NCI-H460 (cell line): ENCODE results near the gene SYTL2. TPM values are rescaled to one million over a fixed set of nuclear protein-coding genes. Genes with fewer than 3 reads are reported as not detected.

Experiments used
- DNase-seq: peaks from one replicate; pipeline ENCODE4 v3.0.0-alpha.2; 2016; ENCODE audit warnings: low read depth; ENCODE audit errors: extremely low read depth
- total RNA-seq: library from RNA; depleted of rRNA; stranded (reverse); fragments of >200 nt; shearing (Covaris generic); gene quantifications from 2 replicates; pipeline ENCODE4 v1.2.3, GENCODE V29; 2014

The SYTL2 gene
- total RNA-seq, 1 experiment from 2014 or later = 39.2 TPM

- no peak for DNase-seq
Measured at GRCh38 chr11:85767246-85767945, 43.5 kb downstream of the SYTL2 start.

DNA sequence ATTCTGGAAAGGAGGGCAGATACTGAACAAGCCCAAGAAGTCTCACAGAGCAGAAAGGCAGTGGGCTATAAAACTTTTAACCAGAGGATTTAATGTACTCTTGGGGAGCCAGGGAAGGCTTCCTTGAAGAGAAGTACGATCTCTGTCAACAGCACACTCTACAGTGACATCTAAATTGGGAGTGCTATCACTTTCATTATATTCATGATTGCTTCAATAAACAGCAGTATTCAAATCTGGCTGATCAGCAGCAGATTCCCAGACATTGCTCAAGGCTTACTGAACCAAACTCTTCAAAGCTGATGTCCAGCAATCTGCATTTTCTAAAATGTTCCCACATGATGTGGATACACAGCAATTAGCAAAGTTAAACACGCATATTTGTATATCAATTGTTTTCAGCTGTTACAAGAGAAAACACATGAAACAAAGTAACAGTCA, 44.2 kb downstream of the SYTL2 start:
- DNase-seq = no peak

- no peak for DNase-seq
Measured at GRCh38 chr11:85764796-85765195, 46.1 kb downstream of the SYTL2 start.

DNA sequence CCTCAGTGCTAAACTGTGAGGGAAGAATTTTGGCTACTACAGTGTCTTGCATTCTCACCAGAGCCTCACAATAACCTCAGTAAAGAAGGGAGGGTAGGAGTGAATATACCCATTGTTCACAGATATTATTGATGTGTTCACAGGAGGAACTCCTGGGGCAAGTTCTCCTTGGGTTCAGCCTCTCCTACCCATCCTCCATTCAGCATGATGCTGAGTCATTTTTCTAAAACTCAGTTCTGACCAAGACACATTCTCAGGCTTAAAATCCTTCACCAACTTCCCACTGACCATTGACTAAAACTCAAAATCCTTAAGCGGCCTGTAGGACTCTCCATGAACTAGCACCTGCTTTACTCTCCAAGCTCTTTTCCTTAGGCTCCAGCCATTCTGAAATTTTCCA, 48.7 kb downstream of the SYTL2 start:
- DNase-seq = no peak

GRCh38 chr11:85759915-85760314, 51.0 kb downstream of the SYTL2 start:
- DNase-seq = no peak

DNA sequence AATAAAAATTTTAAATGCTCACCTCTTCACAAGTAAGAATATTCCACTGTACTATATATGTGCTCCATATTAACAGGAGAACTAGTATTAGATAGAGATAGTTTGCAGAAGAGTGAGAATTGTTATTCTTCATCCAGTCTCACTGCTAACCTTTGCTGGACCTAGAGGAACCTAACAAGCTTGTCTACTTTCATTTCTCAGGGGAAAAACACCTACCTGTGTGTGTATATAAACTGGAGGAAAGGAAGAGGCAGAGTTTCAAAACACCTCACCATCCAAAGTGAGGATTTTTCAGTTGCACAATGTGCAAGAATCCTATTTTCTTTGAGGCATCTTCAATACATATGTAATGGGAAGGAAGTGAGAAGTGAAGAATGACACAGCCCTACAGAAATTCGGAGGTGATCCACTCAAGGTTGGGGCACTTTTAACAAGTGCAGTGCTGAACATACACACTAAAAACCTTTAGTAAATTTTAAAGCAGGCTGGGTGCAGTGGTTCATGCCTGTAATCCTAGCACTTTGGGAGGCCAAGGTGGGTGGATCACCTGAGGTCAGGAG, 52.4 kb downstream of the SYTL2 start:
- DNase-seq = no peak

DNA sequence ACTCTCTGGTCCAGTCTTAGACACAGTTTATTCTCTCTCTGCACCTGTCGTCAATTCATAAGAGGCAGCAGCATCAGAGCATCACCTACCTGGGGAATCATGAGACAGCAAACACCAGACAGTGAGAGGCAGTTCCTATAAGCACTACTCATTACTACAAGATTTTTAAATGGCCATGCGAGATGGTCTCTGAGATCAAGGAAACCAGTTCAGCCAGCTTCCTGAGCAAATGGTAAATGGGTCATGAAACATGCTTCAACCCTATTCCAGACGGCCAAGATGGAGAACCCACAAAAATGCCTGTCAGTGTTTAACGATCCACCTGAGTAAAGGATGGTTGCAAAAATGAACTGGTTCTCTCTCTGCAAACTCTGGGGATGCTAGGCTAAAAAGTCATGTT, 52.9 kb downstream of the SYTL2 start:
- no peak for DNase-seq

DNA sequence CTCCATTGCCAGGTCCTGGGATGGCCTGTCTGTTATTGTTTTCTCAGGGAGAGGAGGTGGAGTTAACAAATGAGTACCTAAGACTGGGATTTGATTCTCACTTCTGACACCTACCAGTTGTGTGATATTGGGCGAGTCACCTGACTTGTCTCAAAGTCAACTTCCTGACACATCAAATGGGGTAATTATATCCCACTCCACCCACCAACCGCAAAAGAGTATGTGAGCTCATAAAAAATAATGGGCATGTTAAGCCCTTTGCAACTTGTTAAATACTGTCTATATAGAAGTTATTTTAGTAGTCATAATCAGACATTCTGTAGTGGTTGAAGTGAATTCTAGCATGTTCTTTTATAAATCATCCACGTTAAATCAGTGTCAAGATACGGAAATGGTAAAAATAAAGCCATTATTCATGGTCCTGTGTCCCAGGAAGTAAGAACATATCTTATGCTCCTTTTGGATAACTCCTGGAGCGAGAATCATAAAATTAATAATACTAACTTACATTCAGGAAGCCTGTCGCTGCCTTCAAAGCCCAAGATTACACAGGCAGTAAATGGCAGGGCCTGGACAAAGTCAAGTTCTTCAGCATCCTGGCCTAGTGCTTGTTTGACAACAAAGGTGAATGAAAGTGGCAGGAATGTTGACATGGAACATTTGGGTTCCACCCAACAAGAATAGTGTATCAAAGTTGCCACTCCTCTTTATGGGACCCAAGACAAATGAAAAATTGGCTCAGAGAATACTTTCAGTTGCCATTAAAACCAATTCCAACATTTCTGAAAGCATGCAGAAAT, 54.3 kb downstream of the SYTL2 start:
- DNase-seq = no peak

DNA sequence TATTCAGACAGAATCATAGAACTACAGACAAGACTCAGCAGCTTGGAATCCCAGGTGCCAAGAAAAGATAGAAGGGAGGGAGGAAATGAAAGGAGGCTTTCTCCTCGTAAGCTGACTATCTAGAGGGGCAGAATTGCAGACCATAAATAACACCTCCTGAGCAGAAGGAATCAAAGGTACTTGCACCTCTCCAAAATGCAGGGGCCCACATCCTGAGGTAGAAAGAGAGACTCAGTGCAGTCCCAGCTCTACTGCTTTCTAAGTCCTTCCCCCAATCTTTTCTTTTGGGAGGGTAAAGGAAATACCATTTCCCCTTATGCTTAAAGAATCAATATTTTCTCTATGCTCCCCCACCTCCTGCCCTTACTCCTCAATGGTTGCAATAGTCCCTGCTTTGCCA, 55.2 kb downstream of the SYTL2 start:
- DNase-seq = no peak

DNA sequence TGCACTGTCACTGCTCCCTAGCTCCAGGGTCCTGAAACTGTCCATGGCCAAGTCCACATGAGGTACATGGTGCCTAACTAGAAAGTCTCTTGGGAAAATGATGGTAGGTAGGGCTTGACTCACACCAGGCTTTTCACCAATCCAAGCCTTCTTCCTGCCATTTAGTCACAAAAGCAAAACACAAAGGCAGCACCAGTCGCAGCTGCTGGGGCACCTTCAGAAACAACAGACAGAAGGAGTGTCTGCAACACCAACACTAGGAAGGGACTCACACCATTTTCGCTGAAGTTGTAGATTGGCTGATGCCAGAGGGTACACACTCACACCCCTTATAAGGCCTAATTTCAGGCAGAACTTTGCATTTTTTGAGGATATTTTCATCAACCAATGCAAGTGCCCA, 55.7 kb downstream of the SYTL2 start:
- no peak for DNase-seq

DNA sequence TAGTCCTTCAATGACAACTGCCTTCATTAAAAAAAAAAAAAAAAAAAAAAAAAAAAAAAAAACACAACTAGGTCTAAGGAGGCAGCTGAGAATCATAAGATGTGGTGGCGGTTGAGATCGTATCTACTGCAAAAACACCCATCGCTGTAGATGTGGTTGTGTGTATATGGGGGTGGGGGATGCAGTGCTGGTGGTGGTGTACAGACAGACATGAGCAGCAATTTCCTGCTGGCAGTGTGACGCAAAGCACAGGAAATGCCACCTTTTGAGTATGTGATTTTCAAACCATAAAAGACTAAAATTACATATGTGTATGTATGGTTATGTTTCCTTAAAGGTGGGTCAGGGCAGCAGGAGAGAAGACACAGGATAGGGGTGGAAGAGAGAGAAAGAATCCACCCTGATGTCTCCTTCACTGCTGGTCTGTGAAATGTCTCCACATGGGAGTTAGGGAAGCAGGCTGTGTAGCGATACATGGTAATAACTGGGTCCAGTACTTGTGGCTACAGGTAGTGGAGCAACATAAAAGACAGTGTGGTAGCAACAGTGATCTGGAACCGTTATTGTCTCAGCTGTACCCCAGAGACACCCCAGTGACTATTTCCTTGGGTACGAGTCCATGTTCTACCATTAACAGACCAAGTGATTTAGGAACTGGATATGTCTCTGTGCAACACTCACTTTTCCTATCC, 57.9 kb downstream of the SYTL2 start:
- DNase-seq = no peak

DNA sequence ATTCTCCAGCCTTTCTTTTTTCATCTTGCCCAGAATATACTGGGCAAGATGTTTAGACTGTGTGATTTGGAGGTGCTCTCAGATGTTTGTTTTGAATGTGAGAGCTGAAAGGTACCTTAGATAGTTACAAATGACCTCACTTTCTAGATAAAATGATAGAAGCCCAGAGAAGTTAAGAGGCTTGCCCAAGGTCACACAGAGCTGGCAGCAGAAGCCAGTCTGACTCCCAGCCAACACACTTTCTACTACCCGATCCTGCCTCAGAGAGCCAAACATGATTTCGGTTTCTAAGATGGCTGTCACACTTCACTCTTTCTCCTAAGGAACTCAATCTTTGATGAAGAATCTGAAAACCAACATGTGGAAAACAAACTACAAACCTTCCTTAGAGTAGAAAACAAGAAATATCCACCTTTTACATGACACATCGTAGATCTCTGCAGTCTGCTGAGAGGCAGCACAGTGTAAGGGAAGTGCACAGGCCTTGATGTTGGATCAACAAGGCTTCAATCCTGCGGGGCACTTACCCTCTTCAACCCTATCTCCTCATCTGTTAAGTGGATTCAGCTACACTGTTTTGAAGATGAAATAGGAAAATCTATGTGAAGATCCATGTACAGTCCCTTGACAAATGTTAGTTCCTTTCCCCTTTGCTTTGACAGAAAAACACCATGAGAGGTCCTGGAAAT, 58.6 kb downstream of the SYTL2 start:
- no peak for DNase-seq

DNA sequence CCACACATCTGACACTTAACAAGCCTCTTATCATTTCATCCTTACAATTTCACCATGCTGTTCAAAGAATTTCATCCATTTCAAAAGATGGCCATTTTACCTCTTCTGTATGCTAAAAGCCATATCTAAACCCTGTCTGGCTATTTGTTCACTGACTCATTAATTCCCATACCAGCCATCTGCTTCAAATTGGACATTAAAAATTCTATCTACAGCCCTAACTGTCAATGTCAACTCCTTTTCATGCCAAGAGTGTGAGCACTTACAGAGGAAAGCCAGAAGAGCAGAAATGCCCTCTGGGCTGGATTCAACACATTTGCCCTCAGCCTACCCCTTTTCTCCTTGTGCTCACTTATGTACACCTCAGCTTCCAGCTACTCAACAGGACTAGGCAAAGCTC, 59.2 kb downstream of the SYTL2 start:
- DNase-seq = no peak

- DNase-seq = no peak
Measured at GRCh38 chr11:85750646-85751045, 60.3 kb downstream of the SYTL2 start.

- no peak for DNase-seq
Measured at GRCh38 chr11:85749884-85750283, 61.1 kb downstream of the SYTL2 start.

DNA sequence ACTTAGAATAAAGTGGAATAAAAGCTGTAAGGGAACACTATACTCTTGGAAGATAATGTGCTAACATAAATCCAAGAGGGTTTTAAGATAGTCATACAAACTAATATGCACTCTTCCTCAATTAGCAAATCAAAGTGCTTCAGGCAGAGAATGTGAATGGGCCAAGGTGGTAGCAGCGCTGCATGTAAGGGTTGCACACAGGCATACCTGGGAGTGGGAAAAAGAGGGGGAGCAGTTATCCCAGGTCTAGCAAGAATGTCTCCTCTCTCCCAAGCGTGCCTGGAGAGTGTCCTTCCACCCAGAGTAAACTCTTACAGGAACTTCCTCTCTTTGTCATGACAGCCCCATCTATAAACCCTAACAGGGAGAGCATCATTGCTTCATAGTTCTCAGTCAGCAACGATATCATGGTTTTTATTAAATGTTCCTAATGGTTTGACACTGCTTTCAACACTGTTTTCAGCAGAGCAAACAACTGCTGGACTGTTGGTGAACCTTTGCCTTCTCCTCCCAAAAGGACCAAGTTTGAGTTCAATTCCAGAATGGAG, 61.6 kb downstream of the SYTL2 start:
- DNase-seq = no peak

DNA sequence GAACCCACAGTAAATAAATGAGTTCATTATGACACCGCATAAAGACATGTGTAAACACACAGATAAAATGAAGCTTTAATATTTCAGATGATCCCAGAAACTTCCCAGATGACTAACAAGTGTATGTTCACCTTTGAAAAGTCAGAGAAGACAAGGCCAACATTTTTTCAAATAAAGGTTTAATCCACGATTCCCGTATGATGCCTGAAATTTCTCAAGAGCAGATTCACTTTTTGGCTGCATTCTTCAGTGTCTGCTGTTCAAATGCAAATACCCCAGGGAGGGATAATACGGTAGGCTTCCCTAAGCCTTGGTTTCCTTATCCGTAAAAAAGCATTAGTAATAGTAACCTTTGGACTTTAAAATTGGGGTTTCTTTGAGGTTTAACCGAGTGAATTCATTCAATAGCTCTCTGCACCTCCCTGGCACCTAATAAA, 62.5 kb downstream of the SYTL2 start:
- no peak for DNase-seq

- DNase-seq = no peak
Measured at GRCh38 chr11:85746670-85747069, 64.3 kb downstream of the SYTL2 start.

- no peak for DNase-seq
Measured at GRCh38 chr11:85745626-85746025, 65.3 kb downstream of the SYTL2 start.

GRCh38 chr11:85742873-85743275, 68.1 kb downstream of the SYTL2 start:
- DNase-seq = no peak
